Central memory CD4-positive, alpha-beta T cell (primary cell): ENCODE results near the gene RACGAP1.

Experiments
- DNase-seq: peaks from one replicate; pipeline ENCODE4 v3.0.0; 2022

The RACGAP1 gene

DNA sequence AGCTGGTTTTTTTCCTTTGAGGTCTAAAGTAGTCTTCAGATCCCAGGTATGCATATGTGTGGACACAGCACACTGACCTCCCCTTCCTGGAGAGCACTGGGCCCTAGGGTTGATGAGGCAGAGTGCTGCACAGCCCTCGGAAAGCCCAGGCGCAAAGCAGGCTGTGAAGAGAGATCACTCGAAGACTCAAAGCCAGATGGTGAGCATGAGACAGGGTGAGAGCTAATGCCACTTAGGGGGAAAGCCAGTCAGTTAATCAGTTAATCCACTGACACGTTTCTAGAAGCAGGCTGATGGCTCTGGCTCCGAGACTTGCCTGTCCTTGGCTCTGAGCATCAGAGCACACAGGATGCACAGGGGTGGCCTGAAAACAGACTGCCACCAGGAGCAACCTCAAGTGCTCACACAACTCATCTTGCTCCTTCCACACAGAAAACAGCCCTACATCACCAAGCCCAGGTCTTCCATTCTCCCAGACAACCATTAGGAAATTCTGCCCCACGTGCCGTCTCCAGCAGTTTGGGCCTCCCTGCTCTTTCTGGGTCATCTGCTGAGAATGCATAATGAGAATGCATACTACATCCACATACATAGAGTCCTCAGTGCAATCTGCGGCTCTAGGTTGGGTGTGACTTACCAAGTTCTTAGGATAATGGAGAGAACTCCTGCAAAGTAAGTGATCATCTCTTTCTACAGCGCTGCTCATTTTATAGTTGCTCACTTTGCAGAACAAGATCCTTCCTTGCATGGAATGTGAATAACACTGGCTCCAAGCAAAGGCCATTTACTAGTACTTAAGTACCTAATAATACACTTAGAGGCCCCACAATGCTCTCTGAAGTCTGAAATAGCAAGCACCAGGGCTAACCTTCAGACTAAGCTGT is 40.6 kb downstream of the RACGAP1 start:
- no peak for DNase-seq

- DNase-seq, result no peak
Observed at GRCh38 chr12:49983892-49984291, 41.4 kb downstream of the RACGAP1 start.

DNA sequence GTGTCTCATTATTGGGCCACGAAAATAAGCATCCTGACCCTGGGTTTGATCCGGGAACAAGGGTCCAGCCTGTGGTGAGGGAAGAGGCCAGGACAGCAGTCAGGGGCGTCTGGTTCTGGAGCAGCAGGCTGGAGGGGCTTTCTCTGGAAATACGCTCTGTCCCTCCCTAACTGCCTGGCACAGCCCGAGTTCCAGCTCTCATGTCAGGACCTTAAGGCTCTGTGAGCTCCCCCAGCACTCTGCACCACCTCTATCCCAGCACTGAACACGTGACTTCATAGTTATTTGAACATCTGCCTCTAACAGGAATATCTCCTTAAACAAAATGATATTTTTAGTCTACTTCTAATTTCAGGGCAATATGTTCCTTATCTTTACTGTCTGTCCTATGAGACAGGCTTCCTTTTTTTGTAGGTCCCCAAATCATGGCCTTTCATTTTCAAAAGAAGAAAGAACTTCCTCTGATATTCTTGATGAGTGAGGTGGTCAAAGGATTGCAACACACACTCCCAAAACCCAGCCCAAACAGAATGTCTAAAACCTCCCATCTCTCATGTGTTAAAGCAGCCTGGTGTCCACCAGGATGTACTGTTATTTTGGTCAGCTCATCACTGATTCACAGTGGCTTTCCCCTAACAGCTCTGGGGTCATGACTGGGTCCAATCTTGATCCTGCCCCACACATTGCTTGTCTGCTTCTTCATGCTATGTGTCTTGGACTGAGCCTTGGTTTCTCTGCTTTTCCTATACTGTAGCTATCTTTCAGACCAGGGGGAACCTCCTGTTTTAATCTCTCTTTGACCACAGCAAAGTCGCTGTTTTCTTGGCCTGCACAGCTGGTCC is 42.8 kb downstream of the RACGAP1 start:
- no peak for DNase-seq

GRCh38 chr12:49980501-49981349 is 44.6 kb downstream of the RACGAP1 start:
- no peak for DNase-seq

- DNase-seq, result no peak
Observed at GRCh38 chr12:49979791-49980190, 45.5 kb downstream of the RACGAP1 start.

DNA sequence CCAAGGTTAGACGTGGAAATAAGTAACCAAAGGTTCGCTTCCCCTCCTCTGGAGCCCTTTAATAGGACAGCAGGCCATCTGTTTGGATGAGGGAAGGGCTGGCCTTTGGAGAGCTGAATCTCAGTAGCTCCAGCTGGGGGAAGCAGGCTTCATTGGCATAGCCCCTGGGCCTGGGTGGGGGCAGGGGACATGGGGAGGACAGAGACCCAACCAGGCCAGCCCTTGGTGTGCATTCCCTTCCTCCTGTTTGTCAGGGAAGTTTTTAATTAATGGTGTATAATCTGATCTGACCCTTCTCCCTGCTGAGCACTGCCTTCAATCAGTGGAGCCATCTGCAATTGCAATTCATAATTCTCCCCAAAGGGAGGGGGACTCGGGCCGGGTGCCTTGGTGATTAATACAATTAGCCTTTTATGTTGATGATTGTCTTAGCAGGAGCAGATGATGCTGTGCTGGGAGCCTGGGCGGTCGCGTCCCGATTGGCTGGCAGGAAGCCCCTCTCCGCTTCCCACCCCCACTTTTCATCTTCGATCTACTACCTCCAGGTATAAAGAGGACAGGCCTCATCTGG is 46.2 kb downstream of the RACGAP1 start:
- DNase-seq, result no peak

DNA sequence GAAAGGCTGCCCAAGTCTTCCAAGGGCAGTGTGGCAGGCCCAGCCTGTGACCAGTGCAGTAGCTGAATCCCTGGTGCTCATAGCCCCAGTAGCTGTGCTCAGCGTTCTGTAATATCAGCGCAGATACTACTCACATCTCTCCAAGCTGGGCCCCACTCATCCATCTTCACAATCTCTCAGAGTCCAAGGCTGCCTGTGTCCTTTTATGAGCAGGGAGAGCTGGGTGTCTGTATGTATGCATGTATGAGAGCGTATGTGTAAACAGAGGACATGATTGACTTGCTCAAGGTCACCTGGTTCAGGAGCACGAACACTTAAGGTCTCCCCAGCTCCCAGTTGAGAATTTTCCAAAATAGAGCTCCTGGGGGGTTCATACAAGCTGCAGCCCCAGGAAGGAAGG is 47.2 kb downstream of the RACGAP1 start:
- no peak for DNase-seq

DNA sequence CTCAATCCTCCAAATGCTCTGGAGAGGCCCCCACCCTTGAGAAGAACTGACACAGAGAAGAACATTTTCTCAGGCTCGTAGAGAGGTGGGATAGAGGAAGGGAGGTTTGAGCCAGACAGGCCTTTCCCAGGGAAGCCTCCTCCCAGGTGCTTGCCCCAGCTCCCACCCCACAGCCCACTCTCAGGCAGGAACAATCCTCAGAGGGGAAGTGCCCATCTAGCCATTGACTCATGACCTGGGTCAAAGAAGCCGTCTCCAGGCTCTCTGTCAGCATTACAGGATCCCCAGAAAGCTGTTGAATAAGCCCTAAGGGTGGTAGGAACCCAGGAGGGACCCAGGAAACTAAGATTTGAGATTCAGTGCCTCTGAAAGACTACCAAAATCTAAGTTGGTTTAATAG is 48.7 kb downstream of the RACGAP1 start:
- no peak for DNase-seq

DNA sequence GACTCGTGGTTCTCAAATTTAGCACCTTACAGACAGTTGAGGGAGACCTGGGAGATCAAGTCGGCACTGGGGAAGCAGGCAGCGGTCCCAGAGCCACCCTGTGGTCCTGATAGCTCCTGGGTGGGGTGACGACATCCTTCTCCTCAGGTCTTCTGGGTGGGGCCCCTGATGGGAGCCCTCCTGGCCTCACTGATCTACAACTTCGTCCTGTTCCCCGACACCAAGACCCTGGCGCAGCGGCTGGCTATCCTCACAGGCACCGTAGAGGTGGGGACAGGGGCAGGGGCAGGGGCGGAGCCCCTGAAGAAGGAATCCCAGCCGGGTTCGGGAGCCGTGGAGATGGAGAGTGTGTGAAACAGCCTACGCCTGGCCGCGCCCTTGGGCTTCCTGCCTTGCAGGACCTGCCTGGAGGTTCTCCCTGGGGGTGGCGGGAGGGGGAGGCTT is 50.0 kb downstream of the RACGAP1 start:
- no peak for DNase-seq

DNA sequence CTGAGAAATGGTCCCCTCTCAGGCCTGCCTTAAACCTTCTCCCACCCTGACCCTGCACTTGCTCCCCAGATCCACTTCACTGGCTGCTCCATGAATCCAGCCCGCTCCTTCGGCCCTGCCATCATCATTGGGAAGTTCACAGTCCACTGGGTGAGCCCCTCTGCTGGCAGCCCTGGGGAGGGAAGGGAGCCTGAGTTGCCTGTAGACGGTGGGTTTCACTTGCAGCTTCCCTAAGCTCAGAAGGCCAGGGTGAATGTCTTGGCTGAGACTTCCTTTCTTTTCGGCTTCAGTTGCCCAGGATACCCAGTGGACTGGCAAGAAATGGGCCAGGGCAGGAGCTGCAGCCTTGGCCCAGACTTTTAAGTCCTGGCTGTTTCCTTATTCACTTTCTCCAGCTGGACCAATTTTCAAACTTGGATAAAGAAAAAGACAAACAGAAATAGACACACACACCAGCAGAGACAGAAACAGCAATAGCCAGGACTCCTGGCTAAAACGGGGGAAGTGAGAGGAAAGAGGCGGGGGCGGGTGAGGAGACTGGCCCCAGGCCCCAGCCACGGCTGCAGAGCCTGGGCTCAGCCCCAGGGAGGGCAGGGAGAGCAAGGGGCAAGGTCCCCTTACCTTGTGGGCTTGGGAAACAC is 50.5 kb downstream of the RACGAP1 start:
- DNase-seq, result no peak

GRCh38 chr12:49974231-49974675 is 51.0 kb downstream of the RACGAP1 start:
- DNase-seq, result no peak

GRCh38 chr12:49973361-49973830 is 51.9 kb downstream of the RACGAP1 start:
- no peak for DNase-seq

DNA sequence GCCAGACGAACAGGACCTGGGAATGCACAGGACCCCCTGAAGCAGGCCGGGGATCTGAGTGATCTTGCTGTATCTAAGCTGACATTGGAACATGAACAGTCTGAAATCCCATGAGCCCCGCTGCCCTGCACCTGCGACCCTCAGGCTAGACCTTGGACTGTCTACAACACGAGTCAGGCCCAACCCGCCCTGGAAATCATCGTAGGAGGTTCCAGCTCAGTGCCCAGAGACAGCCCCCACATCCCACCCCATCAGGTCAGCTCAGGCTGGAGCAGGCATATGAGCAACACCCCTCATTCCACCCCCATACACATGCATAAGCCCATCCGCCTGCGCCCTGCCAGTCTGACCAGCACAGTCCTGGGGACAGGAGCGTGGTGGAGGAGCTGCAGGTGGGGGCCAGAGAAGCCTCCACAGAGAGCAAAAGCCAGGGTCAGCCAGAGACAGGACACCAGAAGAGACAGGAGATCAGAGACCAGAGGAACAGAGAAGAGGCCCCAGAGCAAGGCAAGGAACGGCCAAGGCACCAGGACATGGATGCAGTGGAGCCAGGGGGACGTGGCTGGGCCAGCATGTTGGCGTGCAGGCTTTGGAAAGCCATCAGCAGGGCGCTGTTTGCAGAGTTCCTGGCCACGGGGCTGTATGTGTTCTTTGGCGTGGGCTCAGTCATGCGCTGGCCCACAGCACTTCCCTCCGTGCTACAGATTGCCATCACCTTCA is 52.5 kb downstream of the RACGAP1 start, which contains the start of gene AQP6:
TSS of gene AQP6 (plus strand) at position 307 of the 720 bp plus-strand sequence. CDS start at position 534, 227 bp downstream.
- DNase-seq, result no peak

DNA sequence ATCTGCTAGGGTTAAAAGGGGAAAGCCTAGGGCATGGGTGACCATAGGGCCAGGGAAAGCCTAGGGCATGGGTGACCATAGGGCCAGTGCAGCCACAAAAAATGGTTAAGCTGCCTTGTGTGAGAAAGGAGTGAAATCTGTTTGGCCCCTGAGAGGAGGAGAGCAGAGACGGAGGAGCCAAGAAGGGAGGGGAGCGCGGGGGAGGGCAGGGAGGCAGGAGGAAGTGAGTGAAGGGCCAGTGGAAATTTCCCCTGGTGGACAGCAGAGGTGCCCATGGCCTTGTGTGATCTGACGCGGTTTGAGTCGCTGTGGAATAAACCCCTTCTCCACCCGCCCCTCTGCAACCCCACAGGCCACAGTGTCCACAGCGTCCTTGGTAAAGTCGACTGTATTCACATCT is 53.2 kb downstream of the RACGAP1 start:
- no peak for DNase-seq

GRCh38 chr12:49971141-49971540 is 54.2 kb downstream of the RACGAP1 start:
- no peak for DNase-seq

- DNase-seq, result no peak
Observed at GRCh38 chr12:49970658-49971057, 54.6 kb downstream of the RACGAP1 start.

GRCh38 chr12:49969651-49970429 is 55.5 kb downstream of the RACGAP1 start:
- no peak for DNase-seq

DNA sequence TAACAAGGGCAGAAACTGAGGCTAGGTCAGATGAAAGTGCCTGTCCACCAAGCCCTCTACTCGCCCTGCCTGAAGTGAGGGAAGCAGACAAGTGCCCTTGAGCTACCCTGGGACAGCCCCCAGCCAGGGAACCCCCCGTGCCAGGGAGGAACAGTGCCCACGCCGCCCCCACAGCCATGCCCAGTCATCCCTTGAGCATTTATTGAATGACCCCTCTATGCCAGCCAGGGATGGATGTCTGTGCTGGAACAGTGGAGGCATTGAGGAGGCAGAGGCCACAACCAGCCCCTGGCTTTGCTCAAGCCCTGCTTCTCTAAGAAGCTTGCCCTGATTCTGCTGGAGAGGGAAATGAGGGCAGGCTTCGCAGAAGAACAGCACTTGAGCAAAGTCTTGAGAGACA is 56.3 kb downstream of the RACGAP1 start:
- DNase-seq, result no peak

- no peak for DNase-seq
Observed at GRCh38 chr12:49968471-49968870, 56.8 kb downstream of the RACGAP1 start.

GRCh38 chr12:49967777-49968250 is 57.5 kb downstream of the RACGAP1 start:
- no peak for DNase-seq
